Pancreas (tissue), 10 donors: ENCODE measurements around the gene EIF1. TPM values are rescaled to one million over a fixed set of nuclear protein-coding genes. Genes with fewer than 3 reads are reported as not detected.
A peak's percentile ranks its signal among the peaks of the same experiment; 100 is the strongest.

Experiments
- ATAC-seq, 4 donors: fragments of 200-7000 bp; cut with Tn5 transposase; one replicate each; pipeline versions ENCODE4 v1.8.0 to v1.9.1; 2020; ENCODE audit warnings: mild to moderate bottlenecking in 4 of 4, moderate library complexity in 4 of 4
- DNase-seq, 6 donors: peaks; one replicate each; pipeline ENCODE4 v3.0.0-alpha.2; 2020
- FAIRE-seq: peaks from 2 replicates; lab custom pipeline; 2012; peaks lifted over from hg19 to GRCh38; lab: Jason Lieb, UNC
- H3K27ac ChIP-seq, 4 donors: fragments of 200-600 bp; sonication (generic); 1 replicate in 3 of 4; 2 replicates in 1 of 4; pipeline versions ENCODE4 v1.5.0 to v1.8.0; 2020
- H3K27me3 ChIP-seq, 4 donors: fragments of 200-600 bp; one replicate each; pipeline ENCODE4 v1.8.0; 2021
- H3K36me3 ChIP-seq, 3 donors: fragments of 200-600 bp; sonication (generic) in 1 of 3; one replicate each; pipeline versions ENCODE4 v1.5.0 to v1.8.0; 2020 to 2021
- H3K4me1 ChIP-seq, 3 donors: fragments of 200-600 bp; one replicate each; pipeline ENCODE4 v1.8.0; 2021
- H3K4me3 ChIP-seq, 4 donors: fragments of 200-600 bp; sonication (generic) in 2 of 4; one replicate each; pipeline versions ENCODE4 v1.5.0 to v1.8.0; 2020 to 2021
- H3K9me3 ChIP-seq, 4 donors: fragments of 200-600 bp; one replicate each; pipeline ENCODE4 v1.8.0; 2021
- CTCF ChIP-seq, 4 donors: fragments of 200-600 bp; sonication (generic) in 3 of 4; IDR thresholded peaks; one replicate each; pipeline versions ENCODE4 v1.5.0 to v1.8.0; 2021; ENCODE audit warnings: antibody characterized with exemption in 4 of 4
- WGBS, 2 donors: extraction: QIAGEN DNeasy Blood & Tissue Kit; methylation state at CpG; one replicate each; pipeline ENCODE4 v1.1.7; 2013; 5-methylcytosine and 5-hydroxymethylcytosine counted together
- intact Hi-C, 3 donors: fragments of 100-400 bp; cut with DNase I; formaldehyde crosslinking; loops; one replicate each; pipeline versions ENCODE4 v1.11.1 to v1.14.2; 2022
- polyA plus RNA-seq, 2 donors: library from polyadenylated mRNA; stranded (reverse); fragments of 200-250 nt; gene quantifications; one replicate each; pipeline ENCODE4 v1.2.3, GENCODE V29; 2013
- total RNA-seq, 6 donors: library from RNA; stranded (reverse); fragmentation: NEBNext Ultra II Directional in 4 of 6; extraction: Animal tissue kit (Norgen Biotek cat#: 25700) in 4 of 6; gene quantifications; one replicate each; pipeline versions ENCODE4 v1.2.1 to v1.2.4, GENCODE V29; 2021 to 2023
- donor health status: healthy with polysubstance abuse.
- donor health status: DM: no; HTN: no; CAD: no; lungs with moderate emphysema.
- donor health status: DM: no; HTN: no; CAD: no.
- donor health status: control.
- donor health status: control.
- donor health status: Bipolar disorder and iron deficiency.
- donor health status: DM: yes; HTN: yes; CAD: no.
- donor health status: DM: no; HTN: no; CAD: no.
- donor health status: DM: no; HTN: no; CAD: no.
- donor health status: DM: yes; HTN: yes; CAD: no.

EIF1 gene
- total and polyA plus RNA-seq, 8 donors = 316 to 934 (median 554) TPM

GRCh38 chr17:41687828-41688640 is 651 bp upstream of the EIF1 start:
- peak overlapping the region; percentile 100 for H3K27ac ChIP-seq
- TF ChIP-seq CTCF (IDR thresholded peaks at IDR 0.05) = no peak
- peaks cover 19 to 37% (median 35%) of the 10 kb centered on the region in 3 donors for H3K36me3 ChIP-seq
- FAIRE-seq (no peak), ATAC-seq (peak in 3 of 4 donors; percentile 1 to 12 (median 9)), DNase-seq (peak in 4 of 6 donors; percentile 59 to 71 (median 70))
- H3K27me3 ChIP-seq = no peaks in the 10 kb centered on the region
- H3K9me3 ChIP-seq = no peaks in the 10 kb centered on the region
- intact Hi-C loops = no loop called here
- WGBS, 2 donors = 1 to 2% methylated on average over 23 of the region's 23 CpGs
- H3K4me3 ChIP-seq = peak overlapping the region; percentile 11 to 85 (median 35)
- peaks cover 30 to 34% (median 31%) of the 10 kb centered on the region in 3 donors for H3K4me1 ChIP-seq

- H3K4me3 ChIP-seq = peak overlapping the region; percentile 59 to 85 (median 74)
- intact Hi-C loops = no loop called here
- peak in 3 of 4 donors; percentile 38 to 51 (median 50) for TF ChIP-seq CTCF (IDR thresholded peaks at IDR 0.05)
- H3K36me3 ChIP-seq = peaks cover 19 to 43% (median 40%) of the 10 kb centered on the region in 3 donors
- peaks cover 30 to 34% (median 31%) of the 10 kb centered on the region in 3 donors for H3K4me1 ChIP-seq
- no peaks in the 10 kb centered on the region for H3K9me3 ChIP-seq
- WGBS, 2 donors = 0 to 1% methylated on average over 22 to 27 of the region's 27 CpGs
- DNase-seq (peak in 1 of 6 donors; percentile 67), FAIRE-seq (no peak), ATAC-seq (no peak)
- H3K27me3 ChIP-seq = no peaks in the 10 kb centered on the region
- peak overlapping the region; percentile 100 for H3K27ac ChIP-seq
Measured at GRCh38 chr17:41689497-41690299, 1.0 kb downstream of the EIF1 start.

DNA sequence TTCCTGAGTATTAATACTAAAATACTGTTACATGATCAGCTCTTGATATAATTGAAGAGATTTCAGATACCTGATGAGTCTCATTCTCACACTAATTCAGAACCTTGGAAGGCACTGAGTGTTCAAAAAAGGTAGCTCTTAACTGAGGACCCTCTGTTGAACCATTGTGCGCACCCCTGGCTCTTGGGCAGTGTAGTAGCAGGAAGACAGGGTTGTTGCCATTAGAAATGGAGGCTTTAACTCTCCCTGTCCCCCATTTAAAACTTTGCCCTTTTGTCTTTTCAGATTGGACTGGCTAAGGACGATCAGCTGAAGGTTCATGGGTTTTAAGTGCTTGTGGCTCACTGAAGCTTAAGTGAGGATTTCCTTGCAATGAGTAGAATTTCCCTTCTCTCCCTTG is 1.8 kb downstream of the EIF1 start:
- peaks cover 19 to 43% (median 40%) of the 10 kb centered on the region in 3 donors for H3K36me3 ChIP-seq

More for the DNA sequence above, 1.8 kb downstream of the EIF1 start:
- Histone ChIP-seq H3K27ac (peak overlapping the region in 1 of 4 donors; percentile 100), H3K4me1 (peaks cover 30 to 34% (median 31%) of the 10 kb centered on the region in 3 donors), H3K4me3 (peak overlapping the region in 3 of 4 donors; percentile 59 to 85 (median 68)), H3K9me3 (no peaks in the 10 kb centered on the region), H3K27me3 (no peaks in the 10 kb centered on the region)
- ATAC-seq (no peak), DNase-seq (no peak), FAIRE-seq (no peak)
- 46 to 50% methylated on average over 2 of the region's 2 CpGs for WGBS, 2 donors
- intact Hi-C loops = no loop called here
- TF ChIP-seq CTCF (IDR thresholded peaks at IDR 0.05) = no peak
